SK-N-MC (cell line): ENCODE data around the gene COBL.

Experiments
- DNase-seq: peaks from one replicate; pipeline ENCODE4 v3.0.0-alpha.2; 2011; ENCODE audit warnings: low read depth, low spot score
- H3K27ac ChIP-seq: fragments of 200-600 bp; sonication (generic); 2 replicates; pipeline ENCODE4 v1.5.1; 2016; ENCODE audit warnings: mixed run types
- H3K36me3 ChIP-seq: fragments of 200-600 bp; sonication (generic); 2 replicates; pipeline ENCODE4 v1.6.1; 2017; ENCODE audit warnings: antibody characterized with exemption, low read length, mixed read lengths; ENCODE audit not compliant: insufficient read depth
- H3K4me3 ChIP-seq: fragments of 200-600 bp; sonication (generic); 2 replicates; pipeline ENCODE4 v1.5.1; 2016
- H3K9ac ChIP-seq: fragments of 200-600 bp; sonication (generic); 2 replicates; pipeline ENCODE4 v1.8.0; 2017; ENCODE audit warnings: mixed run types, mixed read lengths; ENCODE audit not compliant: insufficient read length
- H3K9me3 ChIP-seq: fragments of 200-600 bp; sonication (generic); 2 replicates; pipeline ENCODE4 v1.6.1; 2017; ENCODE audit warnings: low read depth, mild to moderate bottlenecking, antibody characterized with exemption, low read length, moderate library complexity, mixed read lengths
- EZH2 ChIP-seq: fragments of 200-600 bp; sonication (generic); IDR thresholded peaks from one replicate; pipeline ENCODE4 v1.6.1; 2017; ENCODE audit warnings: antibody characterized with exemption
- FOXP2 ChIP-seq: optimal IDR thresholded peaks from 2 replicates; pipeline ENCODE3; 2011; ENCODE audit warnings: mild to moderate bottlenecking, moderate library complexity; ENCODE audit not compliant: insufficient read depth; ENCODE audit errors: extremely low read length, control extremely low read depth
- POLR2AphosphoS5 ChIP-seq: IDR thresholded peaks from 2 replicates; pipeline ENCODE4 v1.6.1; 2012; ENCODE audit warnings: mild to moderate bottlenecking, low read depth, low read length, borderline replicate concordance

COBL gene

GRCh38 chr7:51013861-51014511, 302.6 kb downstream of the COBL start:
- Histone ChIP-seq H3K36me3 (no peaks in the 10 kb centered on the region), H3K9me3 (no peaks in the 10 kb centered on the region), H3K4me3 (no peak overlapping the region), H3K27ac (no peak overlapping the region), H3K9ac (no peak overlapping the region)
- DNase-seq = no peak
- TF ChIP-seq POLR2AphosphoS5 = no peak
- TF ChIP-seq EZH2 = no peak
- TF ChIP-seq FOXP2 = no peak

- no peak overlapping the region for H3K4me3 ChIP-seq
- no peak overlapping the region for H3K27ac ChIP-seq
- no peaks in the 10 kb centered on the region for H3K9me3 ChIP-seq
- no peak overlapping the region for H3K9ac ChIP-seq
- DNase-seq = no peak
- TF ChIP-seq FOXP2 (no peak), POLR2AphosphoS5 (no peak), EZH2 (no peak)
- H3K36me3 ChIP-seq = no peaks in the 10 kb centered on the region
Measured at GRCh38 chr7:51013218-51013786, 303.3 kb downstream of the COBL start.

- no peaks in the 10 kb centered on the region for H3K36me3 ChIP-seq
- H3K9ac ChIP-seq = no peak overlapping the region
- H3K9me3 ChIP-seq = no peaks in the 10 kb centered on the region
- no peak overlapping the region for H3K4me3 ChIP-seq
- TF ChIP-seq POLR2AphosphoS5 (no peak), EZH2 (no peak), FOXP2 (no peak)
- H3K27ac ChIP-seq = no peak overlapping the region
- no peak for DNase-seq
Measured at GRCh38 chr7:51012569-51013217, 303.9 kb downstream of the COBL start.

GRCh38 chr7:51011710-51012350, 304.8 kb downstream of the COBL start:
- no peak for TF ChIP-seq FOXP2
- no peak for TF ChIP-seq EZH2
- TF ChIP-seq POLR2AphosphoS5 = no peak
- Histone ChIP-seq H3K9ac (no peak overlapping the region), H3K9me3 (no peaks in the 10 kb centered on the region), H3K36me3 (no peaks in the 10 kb centered on the region), H3K4me3 (no peak overlapping the region), H3K27ac (no peak overlapping the region)
- DNase-seq = no peak

GRCh38 chr7:51010534-51010933, 306.1 kb downstream of the COBL start:
- Histone ChIP-seq H3K27ac (no peak overlapping the region), H3K4me3 (no peak overlapping the region), H3K9me3 (no peaks in the 10 kb centered on the region), H3K9ac (no peak overlapping the region), H3K36me3 (no peaks in the 10 kb centered on the region)
- TF ChIP-seq FOXP2 (no peak), POLR2AphosphoS5 (no peak), EZH2 (no peak)
- DNase-seq = no peak

- H3K9ac ChIP-seq = no peak overlapping the region
- no peaks in the 10 kb centered on the region for H3K36me3 ChIP-seq
- no peaks in the 10 kb centered on the region for H3K9me3 ChIP-seq
- no peak overlapping the region for H3K27ac ChIP-seq
- no peak for DNase-seq
- H3K4me3 ChIP-seq = no peak overlapping the region
- TF ChIP-seq FOXP2 (no peak), POLR2AphosphoS5 (no peak), EZH2 (no peak)
Measured at GRCh38 chr7:51009716-51010496, 306.7 kb downstream of the COBL start.

GRCh38 chr7:51007551-51008505, 308.8 kb downstream of the COBL start:
- H3K9ac ChIP-seq = no peak overlapping the region
- TF ChIP-seq FOXP2 (no peak), POLR2AphosphoS5 (no peak), EZH2 (no peak)
- H3K4me3 ChIP-seq = no peak overlapping the region
- H3K36me3 ChIP-seq = no peaks in the 10 kb centered on the region
- no peak for DNase-seq
- H3K9me3 ChIP-seq = no peaks in the 10 kb centered on the region
- no peak overlapping the region for H3K27ac ChIP-seq
